Progenitor cell of endocrine pancreas (in vitro differentiated cells): Measurements from ENCODE around the gene PRR5L. TPM values are rescaled to one million over a fixed set of nuclear protein-coding genes. Genes with fewer than 3 reads are reported as not detected.

Source experiments
- DNase-seq: peaks from one replicate; pipeline ENCODE4 v3.0.0; 2021; ENCODE audit warnings: low spot score; ENCODE audit not compliant: unreplicated experiment
- H3K27ac Mint-ChIP-seq: 2 replicates; pipeline ENCODE4 v1.8.0; 2021; ENCODE audit warnings: mild to moderate bottlenecking, moderate library complexity, mixed read lengths
- H3K27me3 Mint-ChIP-seq: 2 replicates; pipeline ENCODE4 v1.8.0; 2021; ENCODE audit warnings: mixed read lengths
- H3K36me3 Mint-ChIP-seq: 2 replicates; pipeline ENCODE4 v1.8.0; 2022; ENCODE audit warnings: mixed read lengths; ENCODE audit not compliant: insufficient read depth
- H3K4me1 Mint-ChIP-seq: 2 replicates; pipeline ENCODE4 v1.8.0; 2021; ENCODE audit warnings: low read depth, mixed read lengths
- H3K4me3 Mint-ChIP-seq: 2 replicates; pipeline ENCODE4 v1.8.0; 2021; ENCODE audit warnings: low read depth, mild to moderate bottlenecking, moderate library complexity, mixed read lengths
- H3K9me3 Mint-ChIP-seq: 2 replicates; pipeline ENCODE4 v1.8.0; 2021; ENCODE audit warnings: low read depth, mixed read lengths
- total RNA-seq: library from RNA; stranded (reverse); gene quantifications from 2 replicates; pipeline ENCODE4 v1.2.1, GENCODE V29; 2021
- TF ChIP-seq, protein P1 (sequence below): fragments of 200-600 bp; sonication (generic); IDR thresholded peaks from one replicate; pipeline ENCODE4 v1.5.0; 2021; ENCODE audit warnings: antibody characterized with exemption, mild to moderate bottlenecking; ENCODE audit not compliant: unreplicated experiment

The PRR5L gene
- total RNA-seq, 1 donor from 2014 or later, result 1.7 TPM

DNA sequence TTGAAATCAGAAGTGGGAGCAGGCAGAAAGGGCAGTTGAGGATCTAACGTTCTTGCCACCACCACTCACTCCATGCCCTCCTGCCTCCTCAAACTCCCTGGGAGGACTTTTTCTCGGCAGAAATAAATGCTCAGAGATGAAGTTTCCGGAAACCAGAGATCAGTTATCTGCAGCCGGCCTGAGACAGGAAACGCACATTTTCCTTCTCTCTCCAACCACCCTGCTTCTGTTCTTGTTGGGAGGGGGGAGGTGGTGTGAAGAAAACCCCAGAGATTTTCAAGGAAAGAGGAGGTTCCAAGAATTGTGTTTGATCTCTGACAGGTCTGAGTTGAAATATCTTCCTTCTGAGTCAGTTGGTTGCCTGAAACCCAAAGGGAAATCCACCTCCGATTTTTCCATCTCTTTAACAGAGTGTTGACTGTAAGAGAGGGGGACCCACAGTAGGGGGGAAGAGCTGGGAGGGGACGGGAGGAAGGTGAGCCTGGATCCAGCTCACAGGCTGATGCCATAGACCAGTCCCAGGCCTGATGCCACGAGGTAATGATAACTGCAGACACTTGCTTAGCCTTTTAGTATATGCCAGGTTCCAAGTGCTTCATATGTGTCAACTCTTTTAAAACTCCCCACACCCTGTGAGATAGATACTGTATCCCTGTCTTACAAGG, 113.2 kb downstream of the PRR5L start:
- TF ChIP-seq, protein P1, sequence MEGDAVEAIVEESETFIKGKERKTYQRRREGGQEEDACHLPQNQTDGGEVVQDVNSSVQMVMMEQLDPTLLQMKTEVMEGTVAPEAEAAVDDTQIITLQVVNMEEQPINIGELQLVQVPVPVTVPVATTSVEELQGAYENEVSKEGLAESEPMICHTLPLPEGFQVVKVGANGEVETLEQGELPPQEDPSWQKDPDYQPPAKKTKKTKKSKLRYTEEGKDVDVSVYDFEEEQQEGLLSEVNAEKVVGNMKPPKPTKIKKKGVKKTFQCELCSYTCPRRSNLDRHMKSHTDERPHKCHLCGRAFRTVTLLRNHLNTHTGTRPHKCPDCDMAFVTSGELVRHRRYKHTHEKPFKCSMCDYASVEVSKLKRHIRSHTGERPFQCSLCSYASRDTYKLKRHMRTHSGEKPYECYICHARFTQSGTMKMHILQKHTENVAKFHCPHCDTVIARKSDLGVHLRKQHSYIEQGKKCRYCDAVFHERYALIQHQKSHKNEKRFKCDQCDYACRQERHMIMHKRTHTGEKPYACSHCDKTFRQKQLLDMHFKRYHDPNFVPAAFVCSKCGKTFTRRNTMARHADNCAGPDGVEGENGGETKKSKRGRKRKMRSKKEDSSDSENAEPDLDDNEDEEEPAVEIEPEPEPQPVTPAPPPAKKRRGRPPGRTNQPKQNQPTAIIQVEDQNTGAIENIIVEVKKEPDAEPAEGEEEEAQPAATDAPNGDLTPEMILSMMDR, result no peak
- no peak overlapping the region for H3K4me3 Mint-ChIP-seq
- H3K36me3 Mint-ChIP-seq, result no peaks in the 10 kb centered on the region
- peaks cover 5% of the 10 kb centered on the region for H3K27me3 Mint-ChIP-seq
- H3K9me3 Mint-ChIP-seq, result no peaks in the 10 kb centered on the region
- no peak for DNase-seq
- H3K4me1 Mint-ChIP-seq, result no peaks in the 10 kb centered on the region
- no peak overlapping the region for H3K27ac Mint-ChIP-seq

DNA sequence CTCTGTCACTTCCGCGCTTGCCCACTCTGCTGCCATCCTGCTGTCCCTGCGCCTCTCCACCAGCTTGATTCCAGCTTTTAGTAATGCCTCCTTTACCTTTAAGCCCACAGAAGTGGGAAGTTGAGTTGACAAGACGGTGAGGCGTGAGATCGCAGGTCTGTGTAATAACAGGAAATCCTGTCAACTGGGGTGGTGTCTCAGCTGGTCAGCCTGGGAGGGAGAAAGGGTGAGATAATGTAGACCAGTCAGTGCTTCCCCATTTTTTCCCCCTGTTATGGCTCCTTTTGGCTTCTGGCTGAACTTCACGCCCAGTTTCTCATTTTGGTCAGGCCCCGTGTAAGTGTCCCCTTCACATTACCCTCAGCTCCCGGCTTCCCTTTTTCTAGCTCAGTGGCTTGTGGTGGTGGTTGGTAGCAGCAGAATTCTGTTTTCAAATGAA, 115.1 kb downstream of the PRR5L start:
- Mint-ChIP-seq H3K36me3 (no peaks in the 10 kb centered on the region), H3K9me3 (no peaks in the 10 kb centered on the region), H3K27me3 (peaks cover 5% of the 10 kb centered on the region), H3K4me1 (no peaks in the 10 kb centered on the region), H3K27ac (no peak overlapping the region), H3K4me3 (no peak overlapping the region)
- TF ChIP-seq, protein P1, result no peak
- DNase-seq, result no peak

DNA sequence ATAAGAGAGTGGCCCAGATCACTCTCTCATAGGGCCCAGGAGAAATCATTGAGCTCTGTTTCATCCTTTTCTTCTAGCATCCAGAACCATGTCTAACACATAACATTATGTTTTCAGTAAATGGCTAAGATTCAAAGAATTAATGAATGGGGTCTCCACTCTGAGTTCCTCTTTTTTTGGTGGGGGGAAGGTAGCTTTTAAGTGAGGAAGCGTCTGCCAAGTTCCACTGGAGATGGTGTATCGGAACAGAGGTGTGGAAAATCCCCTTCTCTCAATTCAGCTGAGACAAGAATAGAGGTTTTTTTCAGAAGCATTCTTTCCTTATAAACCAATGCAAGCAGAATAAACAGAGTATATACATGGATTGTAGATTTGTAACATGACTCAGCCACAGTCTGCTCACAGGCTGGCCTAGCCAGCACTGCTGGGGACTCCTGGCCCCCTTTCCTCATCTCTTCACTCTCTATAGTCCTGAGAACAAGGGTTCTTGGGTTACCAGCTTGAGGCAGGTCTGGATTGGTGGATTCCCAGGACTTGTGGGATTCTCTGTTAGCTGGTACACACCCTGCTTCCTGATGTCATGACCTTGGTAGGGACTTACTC, 116.8 kb downstream of the PRR5L start:
- Mint-ChIP-seq H3K4me1 (no peaks in the 10 kb centered on the region), H3K9me3 (no peaks in the 10 kb centered on the region), H3K27me3 (peaks cover 7% of the 10 kb centered on the region), H3K4me3 (no peak overlapping the region), H3K36me3 (no peaks in the 10 kb centered on the region), H3K27ac (no peak overlapping the region)
- TF ChIP-seq, protein P1, result no peak
- DNase-seq, result no peak

DNA sequence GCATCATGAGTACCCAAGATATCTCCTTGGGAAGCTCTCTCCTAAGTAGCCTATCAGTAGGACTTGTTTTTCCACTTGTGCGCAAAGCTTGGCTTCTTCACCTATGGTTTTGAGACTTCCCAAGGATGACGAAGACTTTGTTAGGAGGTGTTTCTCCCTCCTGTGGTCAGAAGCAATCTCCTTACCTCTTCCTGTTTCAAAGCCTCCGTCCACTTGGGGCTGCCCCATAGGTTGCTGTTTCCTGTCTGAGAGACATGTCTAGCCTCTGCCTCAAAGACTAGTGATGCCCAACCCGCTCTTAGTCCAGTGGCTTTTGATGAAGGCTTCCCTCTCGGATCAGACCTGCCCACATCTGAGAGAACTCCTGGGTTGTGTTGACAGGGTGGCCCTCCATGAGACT, 121.1 kb downstream of the PRR5L start:
- Mint-ChIP-seq H3K36me3 (no peaks in the 10 kb centered on the region), H3K27ac (no peak overlapping the region), H3K27me3 (peaks cover 7% of the 10 kb centered on the region), H3K4me3 (no peak overlapping the region), H3K4me1 (peaks cover 12% of the 10 kb centered on the region), H3K9me3 (no peaks in the 10 kb centered on the region)
- TF ChIP-seq, protein P1, result no peak
- DNase-seq, result no peak

DNA sequence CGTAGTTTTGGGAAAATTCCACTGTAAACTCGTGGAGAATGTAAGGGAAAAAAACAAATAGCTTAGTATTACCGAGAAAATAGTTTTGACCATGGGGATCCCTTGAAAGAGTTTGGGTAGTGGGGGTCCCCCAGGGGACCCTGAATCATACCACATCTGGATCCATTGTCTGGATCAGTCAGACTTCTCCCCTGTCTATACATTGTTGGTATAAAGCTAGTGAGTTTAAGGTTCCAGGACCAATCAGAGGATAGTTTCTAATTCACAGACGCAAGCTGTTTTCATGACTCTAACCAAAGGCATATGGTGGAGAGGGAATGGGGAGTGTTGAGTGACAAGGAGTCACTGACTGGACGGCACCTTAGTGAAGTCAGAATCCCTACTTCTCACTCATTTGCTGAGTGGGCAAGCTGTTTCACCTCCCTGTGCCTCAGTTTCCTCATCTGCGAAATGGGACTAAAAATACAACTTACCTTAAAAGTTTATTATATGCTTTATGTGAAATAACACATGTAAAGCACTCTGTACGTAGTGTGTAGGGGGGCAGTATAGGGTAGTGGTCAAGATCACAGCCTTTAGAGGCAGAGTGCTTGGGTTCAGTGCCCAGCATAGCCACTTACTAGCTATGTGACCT, 123.8 kb downstream of the PRR5L start:
- H3K4me1 Mint-ChIP-seq, result peaks cover 13% of the 10 kb centered on the region
- TF ChIP-seq, protein P1, result no peak
- H3K27ac Mint-ChIP-seq, result no peak overlapping the region
- no peaks in the 10 kb centered on the region for H3K36me3 Mint-ChIP-seq
- no peak for DNase-seq
- peaks cover 12% of the 10 kb centered on the region for H3K27me3 Mint-ChIP-seq
- no peaks in the 10 kb centered on the region for H3K9me3 Mint-ChIP-seq
- H3K4me3 Mint-ChIP-seq, result no peak overlapping the region
